ENCODE measurements around the gene SPG7.
A peak's percentile ranks its signal among the peaks of the same experiment; 100 is the strongest.

Gene SPG7

GRCh38 chr16:89476811-89477261 is 31.4 kb upstream of the SPG7 start:
- no peaks in the 10 kb centered on the region for H3K9me3 ChIP-seq (ENCODE audit: low read length)
- no peaks in the 10 kb centered on the region for H3K27me3 ChIP-seq (ENCODE audit: insufficient read depth, low read length)
- peak overlapping the region; percentile 82 for H3K27ac ChIP-seq (ENCODE audit: low read depth, low read length, poor library complexity, severe bottlenecking)
- no peaks in the 10 kb centered on the region for H3K9me2 ChIP-seq (ENCODE audit: low read depth, low read length)
- H3K4me3 ChIP-seq (ENCODE audit: low read depth, low read length, poor library complexity, severe bottlenecking): peak overlapping the region; percentile 8
- H4K20me1 ChIP-seq (ENCODE audit: insufficient read depth, low read length): 0 out of 2 replicates have a peak, but pooled peaks cover 2% of the 10 kb centered on the region
- H3K79me2 ChIP-seq (ENCODE audit: insufficient read depth, low read length): peaks cover 94% of the 10 kb centered on the region
- H3K36me3 ChIP-seq (ENCODE audit: insufficient read depth, low read length): no peaks in the 10 kb centered on the region
- no peak overlapping the region for H2AFZ ChIP-seq (ENCODE audit: low read length)
- H3K9ac ChIP-seq (ENCODE audit: low read length): peak overlapping the region; percentile 1; the same call in 1 of the 2 replicates
- H3F3A ChIP-seq (ENCODE audit: insufficient read depth, low read length): no peaks in the 10 kb centered on the region
- TF ChIP-seq CTCF (IDR thresholded peaks at IDR 0.05; ENCODE audit: low read length) (no peak), EZH2 (IDR thresholded peaks at IDR 0.05; ENCODE audit: borderline replicate concordance, low read length) (no peak)
- peaks cover 55% of the 10 kb centered on the region for H3K4me1 ChIP-seq (ENCODE audit: insufficient read depth, low read length, severe bottlenecking)
- H3K4me2 ChIP-seq (ENCODE audit: low read length): peak overlapping the region; percentile 39

DNA sequence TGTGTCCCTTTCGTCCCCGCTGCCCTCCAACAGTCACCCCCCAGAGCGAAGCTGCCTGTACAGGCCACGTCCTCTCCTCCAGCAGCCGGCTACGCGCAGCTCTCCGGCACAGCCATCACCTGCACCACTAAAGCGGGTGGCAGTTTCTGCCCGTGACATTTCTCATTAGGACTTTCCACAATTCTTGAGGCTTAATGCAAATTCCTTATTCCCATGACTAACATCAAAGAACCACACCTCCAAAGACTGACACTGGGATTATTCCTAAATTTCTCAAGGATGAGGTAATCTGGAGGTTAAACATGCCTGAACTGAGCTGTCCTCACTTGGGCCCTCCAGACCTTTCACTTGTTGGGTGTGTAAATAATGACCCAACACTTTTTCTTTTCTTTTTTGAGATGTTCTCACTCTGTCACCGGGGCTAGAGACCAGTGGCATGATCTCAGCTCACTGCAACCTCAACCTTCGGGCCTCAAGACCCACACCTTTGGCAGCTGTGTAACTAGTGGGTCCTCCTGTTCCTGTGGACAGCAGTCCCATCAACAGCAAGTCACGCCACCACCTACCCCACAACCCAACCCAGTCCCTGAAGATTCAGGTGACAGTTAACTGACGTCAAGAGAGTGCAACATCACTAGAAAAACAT is 29.5 kb upstream of the SPG7 start:
- no peak overlapping the region for H3K4me3 ChIP-seq (ENCODE audit: low read depth, low read length, poor library complexity, severe bottlenecking)
- H3F3A ChIP-seq (ENCODE audit: insufficient read depth, low read length): no peaks in the 10 kb centered on the region
- H3K9me2 ChIP-seq (ENCODE audit: low read depth, low read length): no peaks in the 10 kb centered on the region
- H3K27me3 ChIP-seq (ENCODE audit: insufficient read depth, low read length): no peaks in the 10 kb centered on the region
- H3K9ac ChIP-seq (ENCODE audit: low read length): no peak overlapping the region; the same call in 1 of the 2 replicates
- H3K4me2 ChIP-seq (ENCODE audit: low read length): peak overlapping the region; percentile 23
- peaks cover 74% of the 10 kb centered on the region for H3K4me1 ChIP-seq (ENCODE audit: insufficient read depth, low read length, severe bottlenecking)
- H3K36me3 ChIP-seq (ENCODE audit: insufficient read depth, low read length): peaks cover 9% of the 10 kb centered on the region; the same call in 1 of the 2 replicates
- peak overlapping the region; percentile 82 for H3K27ac ChIP-seq (ENCODE audit: low read depth, low read length, poor library complexity, severe bottlenecking)
- no peak overlapping the region for H2AFZ ChIP-seq (ENCODE audit: low read length)
- H3K79me2 ChIP-seq (ENCODE audit: insufficient read depth, low read length): peaks cover 94% of the 10 kb centered on the region
- H4K20me1 ChIP-seq (ENCODE audit: insufficient read depth, low read length): peaks cover 6% of the 10 kb centered on the region; the same call in 1 of the 2 replicates
- H3K9me3 ChIP-seq (ENCODE audit: low read length): no peaks in the 10 kb centered on the region
- TF ChIP-seq EZH2 (IDR thresholded peaks at IDR 0.05; ENCODE audit: borderline replicate concordance, low read length) (no peak), CTCF (IDR thresholded peaks at IDR 0.05; ENCODE audit: low read length) (no peak)

DNA sequence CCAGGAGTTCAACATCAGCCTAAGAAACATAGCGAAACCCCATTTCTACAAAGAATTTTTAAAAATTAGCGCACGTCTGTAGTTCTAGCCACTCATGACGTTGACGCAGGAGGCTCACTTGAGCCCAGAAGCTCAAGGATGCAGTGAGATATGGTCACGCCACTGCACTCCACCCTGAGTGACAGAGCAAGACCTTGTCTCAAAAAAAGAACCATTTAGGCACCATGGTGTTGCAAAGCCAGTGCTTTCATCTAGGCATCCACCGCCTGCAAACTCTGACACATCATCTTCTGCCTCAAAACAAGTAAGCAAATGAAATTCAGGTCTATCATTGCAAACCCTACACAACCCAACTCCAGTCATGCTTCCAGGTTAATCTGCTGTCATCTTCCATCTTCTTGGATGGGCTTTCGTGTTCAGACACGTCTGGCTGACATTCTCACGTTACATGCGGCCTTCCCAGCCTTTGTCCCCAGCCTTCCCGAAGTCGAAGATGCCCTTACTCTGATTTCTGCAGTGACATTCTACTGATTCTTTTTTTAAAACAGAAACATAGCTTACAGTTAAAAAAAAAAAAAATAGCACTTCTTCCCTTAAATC is 26.7 kb upstream of the SPG7 start:
- Histone ChIP-seq H3K9me3 (ENCODE audit: low read length) (no peaks in the 10 kb centered on the region), H2AFZ (ENCODE audit: low read length) (no peak overlapping the region), H3K9ac (ENCODE audit: low read length) (no peak overlapping the region), H3K4me2 (ENCODE audit: low read length) (no peak overlapping the region; the same call in 1 of the 2 replicates), H3K4me3 (ENCODE audit: low read depth, low read length, poor library complexity, severe bottlenecking) (no peak overlapping the region), H3K79me2 (ENCODE audit: insufficient read depth, low read length) (peaks cover 94% of the 10 kb centered on the region), H3K27ac (ENCODE audit: low read depth, low read length, poor library complexity, severe bottlenecking) (no peak overlapping the region), H3F3A (ENCODE audit: insufficient read depth, low read length) (no peaks in the 10 kb centered on the region), H3K9me2 (ENCODE audit: low read depth, low read length) (no peaks in the 10 kb centered on the region), H3K36me3 (ENCODE audit: insufficient read depth, low read length) (peaks cover 9% of the 10 kb centered on the region; the same call in 1 of the 2 replicates), H4K20me1 (ENCODE audit: insufficient read depth, low read length) (peaks cover 11% of the 10 kb centered on the region; the same call in 1 of the 2 replicates), H3K27me3 (ENCODE audit: insufficient read depth, low read length) (no peaks in the 10 kb centered on the region), H3K4me1 (ENCODE audit: insufficient read depth, low read length, severe bottlenecking) (peaks cover 91% of the 10 kb centered on the region)
- no peak for TF ChIP-seq CTCF (IDR thresholded peaks at IDR 0.05; ENCODE audit: low read length)
